Measurements from ENCODE around the gene MALL.
"Not testable (repeated sequence)": the region's sequence is repeated elsewhere in the genome, so short reads cannot be mapped to it uniquely, and the experiment has no call there.

MALL gene

GRCh38 chr2:110120171-110121051, 4.8 kb upstream of the MALL start:
- DNase-seq, result no peak

GRCh38 chr2:110116033-110116710, 550 bp upstream of the MALL start:
- DNase-seq, result peak; percentile 34

- no peak for DNase-seq
These were observed 779 bp downstream of the MALL start for GRCh38 chr2:110114831-110115255.

- DNase-seq, result no peak
These were observed 1.5 kb downstream of the MALL start for GRCh38 chr2:110113961-110114591.

GRCh38 chr2:110108291-110108690, 7.3 kb downstream of the MALL start:
- not testable (repeated sequence) for DNase-seq

- no peak for DNase-seq
These were observed 8.2 kb downstream of the MALL start for GRCh38 chr2:110107092-110108079.

GRCh38 chr2:110106642-110107041, 9.0 kb downstream of the MALL start:
- no peak for DNase-seq

GRCh38 chr2:110105608-110106467, 9.8 kb downstream of the MALL start:
- no peak for DNase-seq

- DNase-seq, result no peak
These were observed 10.4 kb downstream of the MALL start for GRCh38 chr2:110105183-110105582.

- no peak for DNase-seq
These were observed 11.4 kb downstream of the MALL start for GRCh38 chr2:110104025-110104771.

- DNase-seq, result no peak
These were observed 12.3 kb downstream of the MALL start for GRCh38 chr2:110103061-110103961.

GRCh38 chr2:110101901-110102803, 13.5 kb downstream of the MALL start:
- no peak for DNase-seq

GRCh38 chr2:110101280-110101844, 14.3 kb downstream of the MALL start:
- DNase-seq, result no peak

GRCh38 chr2:110100880-110101279, 14.7 kb downstream of the MALL start:
- DNase-seq, result not testable (repeated sequence)

GRCh38 chr2:110100480-110100879, 15.1 kb downstream of the MALL start:
- no peak for DNase-seq

GRCh38 chr2:110099471-110100225, 16.0 kb downstream of the MALL start:
- no peak for DNase-seq

GRCh38 chr2:110099038-110099425, 16.6 kb downstream of the MALL start:
- no peak for DNase-seq
